Measurements from ENCODE around the gene CCSER1.

CCSER1 gene

GRCh38 chr4:90186229-90186628 is 59.0 kb downstream of the CCSER1 start:
- Histone ChIP-seq H3K27ac (ENCODE audit: insufficient read depth, low read length, poor library complexity, severe bottlenecking) (no peak overlapping the region), H3K27me3 (replicated peaks; ENCODE audit: control insufficient read depth, insufficient read depth, low read length, poor library complexity, severe bottlenecking) (no peaks in the 10 kb centered on the region), H3K4me3 (ENCODE audit: insufficient read depth, low read depth, low read length, poor library complexity, severe bottlenecking) (no peak overlapping the region), H3K36me3 (ENCODE audit: control insufficient read depth, insufficient read depth, low read length) (no peaks in the 10 kb centered on the region), H3K9me3 (ENCODE audit: control insufficient read depth, low read length) (no peaks in the 10 kb centered on the region), H3K4me1 (ENCODE audit: control insufficient read depth, insufficient read depth, low read length, poor library complexity, severe bottlenecking) (no peaks in the 10 kb centered on the region)
- no peak for DNase-seq

- Histone ChIP-seq H3K27ac (ENCODE audit: insufficient read depth, low read length, poor library complexity, severe bottlenecking) (no peak overlapping the region), H3K36me3 (ENCODE audit: control insufficient read depth, insufficient read depth, low read length) (no peaks in the 10 kb centered on the region), H3K4me1 (ENCODE audit: control insufficient read depth, insufficient read depth, low read length, poor library complexity, severe bottlenecking) (no peaks in the 10 kb centered on the region), H3K9me3 (ENCODE audit: control insufficient read depth, low read length) (no peaks in the 10 kb centered on the region), H3K4me3 (ENCODE audit: insufficient read depth, low read depth, low read length, poor library complexity, severe bottlenecking) (no peak overlapping the region), H3K27me3 (replicated peaks; ENCODE audit: control insufficient read depth, insufficient read depth, low read length, poor library complexity, severe bottlenecking) (no peaks in the 10 kb centered on the region)
- no peak for DNase-seq
Measured at GRCh38 chr4:90187148-90187884, 60.1 kb downstream of the CCSER1 start.

GRCh38 chr4:90189178-90189577 is 62.0 kb downstream of the CCSER1 start:
- Histone ChIP-seq H3K9me3 (ENCODE audit: control insufficient read depth, low read length) (no peaks in the 10 kb centered on the region), H3K27ac (ENCODE audit: insufficient read depth, low read length, poor library complexity, severe bottlenecking) (no peak overlapping the region), H3K4me1 (ENCODE audit: control insufficient read depth, insufficient read depth, low read length, poor library complexity, severe bottlenecking) (no peaks in the 10 kb centered on the region), H3K36me3 (ENCODE audit: control insufficient read depth, insufficient read depth, low read length) (no peaks in the 10 kb centered on the region), H3K4me3 (ENCODE audit: insufficient read depth, low read depth, low read length, poor library complexity, severe bottlenecking) (no peak overlapping the region), H3K27me3 (replicated peaks; ENCODE audit: control insufficient read depth, insufficient read depth, low read length, poor library complexity, severe bottlenecking) (no peaks in the 10 kb centered on the region)
- DNase-seq, result no peak

- Histone ChIP-seq H3K36me3 (ENCODE audit: control insufficient read depth, insufficient read depth, low read length) (no peaks in the 10 kb centered on the region), H3K27me3 (replicated peaks; ENCODE audit: control insufficient read depth, insufficient read depth, low read length, poor library complexity, severe bottlenecking) (no peaks in the 10 kb centered on the region), H3K4me3 (ENCODE audit: insufficient read depth, low read depth, low read length, poor library complexity, severe bottlenecking) (no peak overlapping the region), H3K27ac (ENCODE audit: insufficient read depth, low read length, poor library complexity, severe bottlenecking) (no peak overlapping the region), H3K4me1 (ENCODE audit: control insufficient read depth, insufficient read depth, low read length, poor library complexity, severe bottlenecking) (no peaks in the 10 kb centered on the region), H3K9me3 (ENCODE audit: control insufficient read depth, low read length) (no peaks in the 10 kb centered on the region)
- no peak for DNase-seq
Measured at GRCh38 chr4:90189946-90190345, 62.8 kb downstream of the CCSER1 start.

GRCh38 chr4:90190525-90190924 is 63.3 kb downstream of the CCSER1 start:
- Histone ChIP-seq H3K27me3 (replicated peaks; ENCODE audit: control insufficient read depth, insufficient read depth, low read length, poor library complexity, severe bottlenecking) (no peaks in the 10 kb centered on the region), H3K4me1 (ENCODE audit: control insufficient read depth, insufficient read depth, low read length, poor library complexity, severe bottlenecking) (no peaks in the 10 kb centered on the region), H3K4me3 (ENCODE audit: insufficient read depth, low read depth, low read length, poor library complexity, severe bottlenecking) (no peak overlapping the region), H3K9me3 (ENCODE audit: control insufficient read depth, low read length) (no peaks in the 10 kb centered on the region), H3K36me3 (ENCODE audit: control insufficient read depth, insufficient read depth, low read length) (no peaks in the 10 kb centered on the region), H3K27ac (ENCODE audit: insufficient read depth, low read length, poor library complexity, severe bottlenecking) (no peak overlapping the region)
- DNase-seq, result no peak

- no peaks in the 10 kb centered on the region for H3K27me3 ChIP-seq (replicated peaks; ENCODE audit: control insufficient read depth, insufficient read depth, low read length, poor library complexity, severe bottlenecking)
- H3K27ac ChIP-seq (ENCODE audit: insufficient read depth, low read length, poor library complexity, severe bottlenecking), result no peak overlapping the region
- no peaks in the 10 kb centered on the region for H3K9me3 ChIP-seq (ENCODE audit: control insufficient read depth, low read length)
- no peak for DNase-seq
- no peaks in the 10 kb centered on the region for H3K4me1 ChIP-seq (ENCODE audit: control insufficient read depth, insufficient read depth, low read length, poor library complexity, severe bottlenecking)
- no peaks in the 10 kb centered on the region for H3K36me3 ChIP-seq (ENCODE audit: control insufficient read depth, insufficient read depth, low read length)
- H3K4me3 ChIP-seq (ENCODE audit: insufficient read depth, low read depth, low read length, poor library complexity, severe bottlenecking), result no peak overlapping the region
Measured at GRCh38 chr4:90198086-90198847, 71.1 kb downstream of the CCSER1 start.

- no peak overlapping the region for H3K27ac ChIP-seq (ENCODE audit: insufficient read depth, low read length, poor library complexity, severe bottlenecking)
- H3K36me3 ChIP-seq (ENCODE audit: control insufficient read depth, insufficient read depth, low read length), result no peaks in the 10 kb centered on the region
- DNase-seq, result no peak
- H3K9me3 ChIP-seq (ENCODE audit: control insufficient read depth, low read length), result no peaks in the 10 kb centered on the region
- H3K27me3 ChIP-seq (replicated peaks; ENCODE audit: control insufficient read depth, insufficient read depth, low read length, poor library complexity, severe bottlenecking), result no peaks in the 10 kb centered on the region
- H3K4me1 ChIP-seq (ENCODE audit: control insufficient read depth, insufficient read depth, low read length, poor library complexity, severe bottlenecking), result no peaks in the 10 kb centered on the region
- H3K4me3 ChIP-seq (ENCODE audit: insufficient read depth, low read depth, low read length, poor library complexity, severe bottlenecking), result no peak overlapping the region
Measured at GRCh38 chr4:90207887-90208454, 80.8 kb downstream of the CCSER1 start.

GRCh38 chr4:90209922-90210321 is 82.7 kb downstream of the CCSER1 start:
- H3K4me3 ChIP-seq (ENCODE audit: insufficient read depth, low read depth, low read length, poor library complexity, severe bottlenecking), result no peak overlapping the region
- H3K27me3 ChIP-seq (replicated peaks; ENCODE audit: control insufficient read depth, insufficient read depth, low read length, poor library complexity, severe bottlenecking), result no peaks in the 10 kb centered on the region
- no peaks in the 10 kb centered on the region for H3K4me1 ChIP-seq (ENCODE audit: control insufficient read depth, insufficient read depth, low read length, poor library complexity, severe bottlenecking)
- DNase-seq, result no peak
- no peaks in the 10 kb centered on the region for H3K36me3 ChIP-seq (ENCODE audit: control insufficient read depth, insufficient read depth, low read length)
- no peak overlapping the region for H3K27ac ChIP-seq (ENCODE audit: insufficient read depth, low read length, poor library complexity, severe bottlenecking)
- H3K9me3 ChIP-seq (ENCODE audit: control insufficient read depth, low read length), result no peaks in the 10 kb centered on the region

- H3K27ac ChIP-seq (ENCODE audit: insufficient read depth, low read length, poor library complexity, severe bottlenecking), result no peak overlapping the region
- no peaks in the 10 kb centered on the region for H3K36me3 ChIP-seq (ENCODE audit: control insufficient read depth, insufficient read depth, low read length)
- DNase-seq, result no peak
- no peaks in the 10 kb centered on the region for H3K27me3 ChIP-seq (replicated peaks; ENCODE audit: control insufficient read depth, insufficient read depth, low read length, poor library complexity, severe bottlenecking)
- no peaks in the 10 kb centered on the region for H3K4me1 ChIP-seq (ENCODE audit: control insufficient read depth, insufficient read depth, low read length, poor library complexity, severe bottlenecking)
- no peak overlapping the region for H3K4me3 ChIP-seq (ENCODE audit: insufficient read depth, low read depth, low read length, poor library complexity, severe bottlenecking)
- no peaks in the 10 kb centered on the region for H3K9me3 ChIP-seq (ENCODE audit: control insufficient read depth, low read length)
Measured at GRCh38 chr4:90211174-90211573, 84.0 kb downstream of the CCSER1 start.

GRCh38 chr4:90215286-90215685 is 88.1 kb downstream of the CCSER1 start:
- no peak for DNase-seq
- no peaks in the 10 kb centered on the region for H3K27me3 ChIP-seq (replicated peaks; ENCODE audit: control insufficient read depth, insufficient read depth, low read length, poor library complexity, severe bottlenecking)
- H3K4me3 ChIP-seq (ENCODE audit: insufficient read depth, low read depth, low read length, poor library complexity, severe bottlenecking), result no peak overlapping the region
- H3K36me3 ChIP-seq (ENCODE audit: control insufficient read depth, insufficient read depth, low read length), result no peaks in the 10 kb centered on the region
- no peaks in the 10 kb centered on the region for H3K4me1 ChIP-seq (ENCODE audit: control insufficient read depth, insufficient read depth, low read length, poor library complexity, severe bottlenecking)
- no peak overlapping the region for H3K27ac ChIP-seq (ENCODE audit: insufficient read depth, low read length, poor library complexity, severe bottlenecking)
- H3K9me3 ChIP-seq (ENCODE audit: control insufficient read depth, low read length), result no peaks in the 10 kb centered on the region

All from effector memory CD4-positive, alpha-beta T cell (primary cell).